Measurements from ENCODE around the gene SPOP. TPM values are rescaled to one million over a fixed set of nuclear protein-coding genes. Genes with fewer than 3 reads are reported as not detected.

SPOP gene
- total and polyA plus RNA-seq, 9 donors = 44.5 to 87.3 (median 75.4) TPM

GRCh38 chr17:49692751-49693150 lies 14.9 kb upstream of the SPOP start:
- Histone ChIP-seq H3K4me3 (no peak overlapping the region), H3K36me3 (no peaks in the 10 kb centered on the region), H3K9me3 (no peaks in the 10 kb centered on the region), H3K27me3 (no peaks in the 10 kb centered on the region), H3K27ac (no peak overlapping the region), H3K4me1 (ENCODE audit: insufficient read depth) (peaks cover 3% of the 10 kb centered on the region)
- intact Hi-C loops (cut with DNase I) = loop anchor here in 1 of 4 donors (2.0 kb wide), 1 partner anchor 122 kb away; no protein-coding TSS in a partner anchor
- TF ChIP-seq EP300 (IDR thresholded peaks at IDR 0.05) = no peak
- TF ChIP-seq POLR2A (IDR thresholded peaks at IDR 0.05) = no peak
- TF ChIP-seq CTCF (IDR thresholded peaks at IDR 0.05) = no peak
- 85 to 90% (median 86%) methylated on average over 4 of the region's 4 CpGs for WGBS, 3 donors
- no peak for DNase-seq

- Histone ChIP-seq H3K36me3 (no peaks in the 10 kb centered on the region), H3K4me3 (no peak overlapping the region), H3K4me1 (ENCODE audit: insufficient read depth) (peaks cover 3% of the 10 kb centered on the region), H3K9me3 (no peaks in the 10 kb centered on the region), H3K27me3 (no peaks in the 10 kb centered on the region), H3K27ac (peak overlapping the region; percentile 11 to 48)
- intact Hi-C loops (cut with DNase I) = loop anchor here in 1 of 4 donors (2.0 kb wide), 1 partner anchor 121 kb away; no protein-coding TSS in a partner anchor
- no peak for DNase-seq
- TF ChIP-seq POLR2A (IDR thresholded peaks at IDR 0.05) (no peak), EP300 (IDR thresholded peaks at IDR 0.05) (no peak), CTCF (IDR thresholded peaks at IDR 0.05) (no peak)
- WGBS, 3 donors = 15 to 22% (median 16%) methylated on average over 8 of the region's 8 CpGs
Measured at GRCh38 chr17:49691677-49692191, 13.8 kb upstream of the SPOP start.

GRCh38 chr17:49691086-49691676 lies 13.3 kb upstream of the SPOP start:
- Histone ChIP-seq H3K36me3 (no peaks in the 10 kb centered on the region), H3K27me3 (no peaks in the 10 kb centered on the region), H3K4me1 (ENCODE audit: insufficient read depth) (peaks cover 3% of the 10 kb centered on the region), H3K27ac (peak overlapping the region; percentile 11 to 48), H3K4me3 (no peak overlapping the region), H3K9me3 (no peaks in the 10 kb centered on the region)
- peak in 2 of 5 donors; percentile 30 to 47 for DNase-seq
- 38 to 57% (median 52%) methylated on average over 9 of the region's 9 CpGs for WGBS, 3 donors
- intact Hi-C loops (cut with DNase I) = no loop called here
- TF ChIP-seq EP300 (IDR thresholded peaks at IDR 0.05) (peak; percentile 23), POLR2A (IDR thresholded peaks at IDR 0.05) (no peak), CTCF (IDR thresholded peaks at IDR 0.05) (no peak)

- H3K9me3 ChIP-seq = no peaks in the 10 kb centered on the region
- TF ChIP-seq EP300 (IDR thresholded peaks at IDR 0.05) (no peak), CTCF (IDR thresholded peaks at IDR 0.05) (no peak), POLR2A (IDR thresholded peaks at IDR 0.05) (no peak)
- no peak overlapping the region for H3K27ac ChIP-seq
- H3K27me3 ChIP-seq = no peaks in the 10 kb centered on the region
- no peaks in the 10 kb centered on the region for H3K36me3 ChIP-seq
- intact Hi-C loops (cut with DNase I) = no loop called here
- 46 to 59% (median 59%) methylated on average over 2 of the region's 2 CpGs for WGBS, 3 donors
- no peak overlapping the region for H3K4me3 ChIP-seq
- peaks cover 3% of the 10 kb centered on the region for H3K4me1 ChIP-seq (ENCODE audit: insufficient read depth)
- DNase-seq = no peak
Measured at GRCh38 chr17:49690256-49690655, 12.4 kb upstream of the SPOP start.

Measured in ovary (tissue), 9 donors.